ENCODE measurements around the gene GLB1L2. TPM values are rescaled to one million over a fixed set of nuclear protein-coding genes. Genes with fewer than 3 reads are reported as not detected.

The GLB1L2 gene
- total and polyA plus RNA-seq, 3 donors from 2014 or later: 18.5 to 29.9 (median 29.1) TPM

- Histone ChIP-seq H3K36me3 (ENCODE audit: low read depth, missing control alignments) (no peaks in the 10 kb centered on the region), H3K4me1 (no peaks in the 10 kb centered on the region), H3K4me3 (no peak overlapping the region), H3K9me3 (no peaks in the 10 kb centered on the region), H3K27me3 (no peaks in the 10 kb centered on the region), H3K27ac (no peak overlapping the region)
- DNase-seq: no peak
- 86 to 87% methylated on average over 4 of the region's 4 CpGs for WGBS, 2 donors
- intact Hi-C loops (cut with DNase I; ENCODE audit: low total_unique reads): loop anchor here (10.0 kb wide), 1 partner anchor 48 kb away; the partner anchor contains the start of gene GLB1L3
- TF ChIP-seq CTCF (IDR thresholded peaks at IDR 0.05) (no peak), POLR2A (IDR thresholded peaks at IDR 0.05) (no peak)
Measured at GRCh38 chr11:134322553-134322952, 9.2 kb upstream of the GLB1L2 start.

- Histone ChIP-seq H3K27me3 (no peaks in the 10 kb centered on the region), H3K4me3 (no peak overlapping the region), H3K36me3 (ENCODE audit: low read depth, missing control alignments) (no peaks in the 10 kb centered on the region), H3K27ac (no peak overlapping the region), H3K9me3 (no peaks in the 10 kb centered on the region), H3K4me1 (peaks cover 11% of the 10 kb centered on the region)
- intact Hi-C loops (cut with DNase I; ENCODE audit: low total_unique reads): loop anchor here (10.0 kb wide), 1 partner anchor 54 kb away; the partner anchor contains the start of gene GLB1L3
- no peak for DNase-seq
- WGBS, 2 donors: 68 to 89% methylated on average over 1 of the region's 1 CpG
- TF ChIP-seq POLR2A (IDR thresholded peaks at IDR 0.05) (no peak), CTCF (IDR thresholded peaks at IDR 0.05) (no peak)
Measured at GRCh38 chr11:134328433-134328832, 3.4 kb upstream of the GLB1L2 start.

GRCh38 chr11:134330611-134331353 is 1.0 kb upstream of the GLB1L2 start:
- Histone ChIP-seq H3K36me3 (ENCODE audit: low read depth, missing control alignments) (no peaks in the 10 kb centered on the region), H3K4me1 (peaks cover 11% of the 10 kb centered on the region), H3K9me3 (no peaks in the 10 kb centered on the region), H3K4me3 (peak overlapping the region; percentile 48 to 59), H3K27ac (peak overlapping the region in 1 of 2 donors; percentile 63), H3K27me3 (no peaks in the 10 kb centered on the region)
- DNase-seq: no peak
- WGBS, 2 donors: 16 to 26% methylated on average over 22 of the region's 22 CpGs
- TF ChIP-seq CTCF (IDR thresholded peaks at IDR 0.05) (no peak), POLR2A (IDR thresholded peaks at IDR 0.05) (no peak)
- intact Hi-C loops (cut with DNase I; ENCODE audit: low total_unique reads): no loop called here

GRCh38 chr11:134332189-134332631 is 422 bp downstream of the GLB1L2 start:
- intact Hi-C loops (cut with DNase I; ENCODE audit: low total_unique reads): no loop called here
- no peak overlapping the region for H3K27ac ChIP-seq
- H3K9me3 ChIP-seq: no peaks in the 10 kb centered on the region
- H3K4me1 ChIP-seq: peaks cover 11% of the 10 kb centered on the region
- H3K36me3 ChIP-seq (ENCODE audit: low read depth, missing control alignments): no peaks in the 10 kb centered on the region
- TF ChIP-seq CTCF (IDR thresholded peaks at IDR 0.05) (no peak), POLR2A (IDR thresholded peaks at IDR 0.05) (no peak)
- no peaks in the 10 kb centered on the region for H3K27me3 ChIP-seq
- H3K4me3 ChIP-seq: peak overlapping the region; percentile 61 to 76
- 1 to 3% methylated on average over 25 to 40 of the region's 40 CpGs for WGBS, 2 donors
- peak; percentile 50 for DNase-seq

Data from testis (tissue), 3 donors.